Measurements from ENCODE around the gene PTCH1.

Gene PTCH1

GRCh38 chr9:95511952-95512708 is 4.6 kb downstream of the PTCH1 start:
- no peak for TF ChIP-seq CTCF (IDR thresholded peaks at IDR 0.05; ENCODE audit: insufficient read depth, low read length, poor library complexity, severe bottlenecking)
- Histone ChIP-seq H3K36me3 (ENCODE audit: control insufficient read depth, insufficient read depth, low read length) (no peaks in the 10 kb centered on the region), H3K27me3 (replicated peaks; ENCODE audit: control insufficient read depth, insufficient read depth, low read length) (no peaks in the 10 kb centered on the region; the same call in 1 of the 2 replicates), H3K4me3 (replicated peaks; ENCODE audit: low read depth, low read length) (peak overlapping the region; percentile 91; the same call in 1 of the 2 replicates)
- no peak for DNase-seq (ENCODE audit: extremely low read depth, insufficient read length)

- Histone ChIP-seq H3K27me3 (replicated peaks; ENCODE audit: control insufficient read depth, insufficient read depth, low read length) (no peaks in the 10 kb centered on the region; the same call in 1 of the 2 replicates), H3K36me3 (ENCODE audit: control insufficient read depth, insufficient read depth, low read length) (no peaks in the 10 kb centered on the region), H3K4me3 (replicated peaks; ENCODE audit: low read depth, low read length) (peak overlapping the region; percentile 91)
- DNase-seq (ENCODE audit: extremely low read depth, insufficient read length), result no peak
- TF ChIP-seq CTCF (IDR thresholded peaks at IDR 0.05; ENCODE audit: insufficient read depth, low read length, poor library complexity, severe bottlenecking), result no peak
Observed at GRCh38 chr9:95511616-95511931, 5.2 kb downstream of the PTCH1 start.

GRCh38 chr9:95510709-95511615 is 5.8 kb downstream of the PTCH1 start:
- DNase-seq (ENCODE audit: extremely low read depth, insufficient read length), result peak; percentile 85

GRCh38 chr9:95509851-95510708 is 6.7 kb downstream of the PTCH1 start:
- Histone ChIP-seq H3K36me3 (ENCODE audit: control insufficient read depth, insufficient read depth, low read length) (no peaks in the 10 kb centered on the region), H3K4me3 (replicated peaks; ENCODE audit: low read depth, low read length) (peak overlapping the region; percentile 91), H3K27me3 (replicated peaks; ENCODE audit: control insufficient read depth, insufficient read depth, low read length) (no peaks in the 10 kb centered on the region)
- no peak for DNase-seq (ENCODE audit: extremely low read depth, insufficient read length)
- no peak for TF ChIP-seq CTCF (IDR thresholded peaks at IDR 0.05; ENCODE audit: insufficient read depth, low read length, poor library complexity, severe bottlenecking)

More at GRCh38 chr9:95510709-95511615, 5.8 kb downstream of the PTCH1 start:
- TF ChIP-seq CTCF (IDR thresholded peaks at IDR 0.05; ENCODE audit: insufficient read depth, low read length, poor library complexity, severe bottlenecking), result no peak
- Histone ChIP-seq H3K4me3 (replicated peaks; ENCODE audit: low read depth, low read length) (peak overlapping the region; percentile 91), H3K36me3 (ENCODE audit: control insufficient read depth, insufficient read depth, low read length) (no peaks in the 10 kb centered on the region), H3K27me3 (replicated peaks; ENCODE audit: control insufficient read depth, insufficient read depth, low read length) (no peaks in the 10 kb centered on the region; the same call in 1 of the 2 replicates)
